Measurements from ENCODE around the gene UGGT2. TPM values are rescaled to one million over a fixed set of nuclear protein-coding genes. Genes with fewer than 3 reads are reported as not detected.

The UGGT2 gene
- total RNA-seq, 3 donors from 2014 or later: 16.6 to 25.5 (median 17.4) TPM

DNA sequence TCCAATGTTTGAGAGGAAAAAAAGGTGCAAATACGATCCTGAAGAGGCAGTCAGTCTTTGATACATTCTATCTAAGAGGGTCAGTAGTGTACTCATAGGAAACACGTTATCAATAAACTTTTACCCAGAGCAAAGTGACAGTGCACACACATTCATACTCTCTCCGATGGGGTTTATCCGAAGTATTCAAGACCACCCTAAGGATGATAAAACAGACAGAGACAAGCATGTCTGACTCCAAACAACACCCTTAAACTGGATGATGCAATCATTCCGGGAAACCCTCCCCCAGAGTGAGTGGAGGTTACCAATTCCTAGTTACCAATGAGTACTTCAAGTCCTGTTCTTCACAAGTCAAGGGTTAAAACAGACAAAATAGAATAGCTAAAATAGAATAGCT, 297.1 kb downstream of the UGGT2 start:
- no peak overlapping the region for H3K4me3 ChIP-seq
- no peaks in the 10 kb centered on the region for H3K4me1 ChIP-seq (ENCODE audit: low read depth)
- DNase-seq: no peak
- TF ChIP-seq, protein P1, sequence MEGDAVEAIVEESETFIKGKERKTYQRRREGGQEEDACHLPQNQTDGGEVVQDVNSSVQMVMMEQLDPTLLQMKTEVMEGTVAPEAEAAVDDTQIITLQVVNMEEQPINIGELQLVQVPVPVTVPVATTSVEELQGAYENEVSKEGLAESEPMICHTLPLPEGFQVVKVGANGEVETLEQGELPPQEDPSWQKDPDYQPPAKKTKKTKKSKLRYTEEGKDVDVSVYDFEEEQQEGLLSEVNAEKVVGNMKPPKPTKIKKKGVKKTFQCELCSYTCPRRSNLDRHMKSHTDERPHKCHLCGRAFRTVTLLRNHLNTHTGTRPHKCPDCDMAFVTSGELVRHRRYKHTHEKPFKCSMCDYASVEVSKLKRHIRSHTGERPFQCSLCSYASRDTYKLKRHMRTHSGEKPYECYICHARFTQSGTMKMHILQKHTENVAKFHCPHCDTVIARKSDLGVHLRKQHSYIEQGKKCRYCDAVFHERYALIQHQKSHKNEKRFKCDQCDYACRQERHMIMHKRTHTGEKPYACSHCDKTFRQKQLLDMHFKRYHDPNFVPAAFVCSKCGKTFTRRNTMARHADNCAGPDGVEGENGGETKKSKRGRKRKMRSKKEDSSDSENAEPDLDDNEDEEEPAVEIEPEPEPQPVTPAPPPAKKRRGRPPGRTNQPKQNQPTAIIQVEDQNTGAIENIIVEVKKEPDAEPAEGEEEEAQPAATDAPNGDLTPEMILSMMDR (IDR thresholded peaks at IDR 0.05): no peak
- H3K36me3 ChIP-seq (ENCODE audit: low read depth): no peaks in the 10 kb centered on the region
- intact Hi-C loops (cut with DNase I, micrococcal nuclease): no loop called here
- no peaks in the 10 kb centered on the region for H3K9me3 ChIP-seq
- no peak for ATAC-seq

DNA sequence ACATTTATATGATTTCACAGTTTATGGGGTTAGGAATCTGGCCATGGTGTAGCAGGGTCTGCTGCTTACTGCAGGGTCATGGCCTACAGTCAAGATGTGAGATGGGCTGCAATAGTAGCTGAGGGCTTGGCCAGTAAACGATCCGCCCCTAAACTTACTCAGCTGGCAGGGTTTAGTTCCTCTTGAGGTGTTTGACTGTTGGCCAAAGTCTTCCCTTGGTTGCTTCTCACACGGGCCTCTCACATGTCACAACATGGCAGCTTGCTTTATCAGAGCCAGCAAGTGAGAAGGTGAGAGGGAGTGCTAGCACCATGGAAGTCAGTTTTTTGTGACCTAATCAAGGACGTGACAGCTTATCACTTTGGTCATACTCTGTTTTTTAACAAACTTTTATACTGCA, 299.1 kb downstream of the UGGT2 start:
- intact Hi-C loops (cut with DNase I, micrococcal nuclease): no loop called here
- no peaks in the 10 kb centered on the region for H3K36me3 ChIP-seq (ENCODE audit: low read depth)
- ATAC-seq: no peak
- no peak for DNase-seq
- H3K4me1 ChIP-seq (ENCODE audit: low read depth): no peaks in the 10 kb centered on the region
- TF ChIP-seq, protein P1 (IDR thresholded peaks at IDR 0.05): no peak
- no peaks in the 10 kb centered on the region for H3K9me3 ChIP-seq
- H3K4me3 ChIP-seq: no peak overlapping the region

DNA sequence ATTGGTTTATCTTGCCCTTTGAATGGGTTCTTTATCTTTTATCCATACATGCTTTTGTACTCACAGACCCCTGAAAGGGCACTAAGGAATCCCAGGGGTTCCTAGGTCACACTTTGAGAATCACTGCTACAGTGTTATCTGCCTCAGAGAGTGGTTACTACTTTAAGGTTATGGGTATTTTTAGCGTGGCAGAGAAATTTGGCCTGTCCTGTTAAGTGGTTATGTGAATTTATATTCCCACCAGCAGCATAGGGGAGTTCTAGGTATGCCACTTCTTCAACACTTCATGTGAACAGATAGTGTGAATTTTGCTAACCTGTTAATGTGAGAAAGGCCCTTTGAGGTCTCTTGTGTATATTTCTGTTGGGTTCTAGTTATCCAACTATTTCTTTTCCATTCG, 300.5 kb downstream of the UGGT2 start:
- no peaks in the 10 kb centered on the region for H3K36me3 ChIP-seq (ENCODE audit: low read depth)
- no peak for ATAC-seq
- TF ChIP-seq, protein P1 (IDR thresholded peaks at IDR 0.05): no peak
- no peaks in the 10 kb centered on the region for H3K9me3 ChIP-seq
- H3K4me3 ChIP-seq: no peak overlapping the region
- no peak for DNase-seq
- intact Hi-C loops (cut with DNase I, micrococcal nuclease): no loop called here
- no peaks in the 10 kb centered on the region for H3K4me1 ChIP-seq (ENCODE audit: low read depth)

Other genes with a start within 250 kb of the UGGT2 start
- gene HS6ST3, start 36.7 kb upstream of the UGGT2 start, total RNA-seq: under 1 TPM in 2 of 3 donors, not detected in 1; 0.14 to 0.89 TPM

All from mucosa of descending colon (tissue), 3 donors.